ENCODE data around the gene ZNF318.

DNA sequence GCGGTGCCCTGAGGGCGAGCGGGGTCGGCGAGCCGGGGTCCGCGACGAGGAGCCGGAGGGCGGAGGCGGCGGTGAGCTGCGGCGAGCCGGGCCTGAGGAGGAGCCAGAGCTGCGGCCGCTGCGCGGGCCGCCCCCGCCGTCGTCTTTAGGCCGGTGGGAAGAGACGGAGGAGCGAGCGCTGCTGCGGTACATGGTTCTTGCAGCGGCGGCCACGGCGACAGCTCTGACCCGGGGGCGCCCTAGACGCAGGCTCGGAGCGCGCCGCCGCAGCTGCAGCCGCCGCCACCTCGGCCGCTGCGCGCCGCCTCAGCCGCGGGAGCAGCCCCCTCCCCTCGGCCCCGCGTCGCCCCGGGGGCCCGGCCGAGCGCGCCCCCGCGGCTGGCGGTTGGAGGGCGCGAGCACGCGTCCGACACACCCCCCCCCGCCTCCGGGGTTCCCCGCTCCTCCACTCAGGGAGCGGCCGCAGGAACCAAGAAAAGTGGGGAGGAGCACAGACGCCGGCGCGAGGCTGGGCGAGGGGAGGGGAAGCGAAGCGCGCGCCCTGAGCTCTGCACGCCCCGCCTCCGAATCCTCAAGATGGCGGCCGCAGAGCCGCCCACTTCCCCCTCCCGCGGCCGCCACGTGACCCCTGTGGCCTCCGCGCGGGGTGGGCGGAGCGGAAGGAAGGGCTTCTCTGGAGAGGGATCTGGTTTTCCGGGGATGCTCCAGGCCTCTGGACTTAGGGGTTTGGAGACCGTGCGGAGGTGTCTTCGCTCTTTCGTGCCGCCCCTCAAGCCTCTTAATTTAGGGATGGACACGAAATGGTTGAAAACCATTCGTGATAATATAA is at the start of gene ZNF318:
- TF ChIP-seq POLR2AphosphoS5 (IDR thresholded peaks at IDR 0.05; ENCODE audit: low read length) (0 out of 2 replicates have a peak, but pooled peaks have one; percentile 48), KDM1A (IDR thresholded peaks at IDR 0.05; ENCODE audit: borderline replicate concordance) (no peak)
- TF ChIP-seq, protein P1, sequence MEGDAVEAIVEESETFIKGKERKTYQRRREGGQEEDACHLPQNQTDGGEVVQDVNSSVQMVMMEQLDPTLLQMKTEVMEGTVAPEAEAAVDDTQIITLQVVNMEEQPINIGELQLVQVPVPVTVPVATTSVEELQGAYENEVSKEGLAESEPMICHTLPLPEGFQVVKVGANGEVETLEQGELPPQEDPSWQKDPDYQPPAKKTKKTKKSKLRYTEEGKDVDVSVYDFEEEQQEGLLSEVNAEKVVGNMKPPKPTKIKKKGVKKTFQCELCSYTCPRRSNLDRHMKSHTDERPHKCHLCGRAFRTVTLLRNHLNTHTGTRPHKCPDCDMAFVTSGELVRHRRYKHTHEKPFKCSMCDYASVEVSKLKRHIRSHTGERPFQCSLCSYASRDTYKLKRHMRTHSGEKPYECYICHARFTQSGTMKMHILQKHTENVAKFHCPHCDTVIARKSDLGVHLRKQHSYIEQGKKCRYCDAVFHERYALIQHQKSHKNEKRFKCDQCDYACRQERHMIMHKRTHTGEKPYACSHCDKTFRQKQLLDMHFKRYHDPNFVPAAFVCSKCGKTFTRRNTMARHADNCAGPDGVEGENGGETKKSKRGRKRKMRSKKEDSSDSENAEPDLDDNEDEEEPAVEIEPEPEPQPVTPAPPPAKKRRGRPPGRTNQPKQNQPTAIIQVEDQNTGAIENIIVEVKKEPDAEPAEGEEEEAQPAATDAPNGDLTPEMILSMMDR (IDR thresholded peaks at IDR 0.05 in 2 of 3, conservative IDR thresholded peaks at IDR 0.05 in 1 of 3; ENCODE audit: control insufficient read depth in 2 of 3, extremely low read depth in 1 of 3, insufficient read depth in 1 of 3, low read depth in 3 of 3, low read length in 3 of 3) = no peak
